H1 (cell line): ENCODE data around the gene TEKTIP1. TPM values are rescaled to one million over a fixed set of nuclear protein-coding genes. Genes with fewer than 3 reads are reported as not detected.

Experiments
- CTCF ChIA-PET: fragments of 300-600 bp; sonication (Branson Sonifier 250); formaldehyde crosslinking; loops from one replicate; lab custom pipeline; 2021; ENCODE audit not compliant: partially characterized antibody; lab: Charles Lee
- POLR2A ChIA-PET: fragments of 300-600 bp; sonication (Branson Sonifier 250); formaldehyde crosslinking; loops from one replicate; lab custom pipeline; 2021; ENCODE audit warnings: inconsistent platforms; ENCODE audit not compliant: partially characterized antibody; lab: Charles Lee
- DNase-seq, 2 experiments: peaks; one replicate each; pipeline versions ENCODE4 v3.0.0 to v3.0.0-alpha.2; 2010 to 2022; ENCODE audit warnings: low spot score in 2 of 2, low read depth in 1 of 2, mixed read lengths in 1 of 2
- FAIRE-seq: peaks from 2 replicates; lab custom pipeline; 2011; peaks lifted over from hg19 to GRCh38; lab: Jason Lieb, UNC
- H2AFZ ChIP-seq: 2 replicates; pipeline ENCODE4 v1.8.1; 2012; ENCODE audit warnings: low read length, inconsistent platforms
- H2AK5ac ChIP-seq: 2 replicates; pipeline ENCODE4 v1.6.1; 2013; ENCODE audit warnings: low read depth, low read length
- H2BK120ac ChIP-seq: replicated peaks from 2 replicates; pipeline ENCODE3; 2013; ENCODE audit warnings: low read depth, low read length, inconsistent platforms
- H2BK12ac ChIP-seq: 2 replicates; pipeline ENCODE4 v1.6.1; 2013; ENCODE audit warnings: low read depth, low read length
- H2BK15ac ChIP-seq: 2 replicates; pipeline ENCODE4 v1.6.1; 2013; ENCODE audit warnings: low read length
- H2BK20ac ChIP-seq: 2 replicates; pipeline ENCODE4 v1.6.1; 2013; ENCODE audit warnings: low read length
- H2BK5ac ChIP-seq: 2 replicates; pipeline ENCODE4 v1.6.1; 2013; ENCODE audit warnings: low read depth, low read length
- H3K14ac ChIP-seq: 2 replicates; pipeline ENCODE4 v1.6.1; 2013; ENCODE audit warnings: inconsistent platforms; ENCODE audit not compliant: insufficient read length
- H3K18ac ChIP-seq: 2 replicates; pipeline ENCODE4 v1.6.1; 2013; ENCODE audit warnings: low read length; ENCODE audit errors: extremely low read depth
- H3K23ac ChIP-seq: 2 replicates; pipeline ENCODE4 v1.6.1; 2013; ENCODE audit warnings: inconsistent platforms; ENCODE audit not compliant: insufficient read length
- H3K23me2 ChIP-seq: 2 replicates; pipeline ENCODE4 v1.6.1; 2013; ENCODE audit warnings: low read depth, low read length
- H3K27ac ChIP-seq: 2 replicates; pipeline ENCODE4 v1.6.1; 2011; ENCODE audit warnings: low read depth, low read length, inconsistent platforms
- H3K27me3 ChIP-seq, 4 experiments: replicated peaks in 1 of 4; 1 replicate in 1 of 4; 2 replicates in 3 of 4; pipeline versions ENCODE4 v1.6.1 to v1.8.1; 2011 to 2013; ENCODE audit warnings: low read length in 3 of 4, mild to moderate bottlenecking in 3 of 4, inconsistent platforms in 2 of 4, mixed read lengths in 2 of 4, moderate library complexity in 1 of 4; ENCODE audit not compliant: control insufficient read depth in 3 of 4, insufficient read depth in 3 of 4; ENCODE audit errors: extremely low read depth in 1 of 4
- H3K36me3 ChIP-seq, 4 experiments: 2 replicates each; pipeline versions ENCODE4 v1.6.1 to v1.8.1; 2011 to 2013; ENCODE audit warnings: mild to moderate bottlenecking in 4 of 4, low read length in 3 of 4, moderate library complexity in 2 of 4, control low read depth in 1 of 4, inconsistent platforms in 1 of 4; ENCODE audit not compliant: insufficient read depth in 4 of 4, control insufficient read depth in 2 of 4
- H3K4ac ChIP-seq: replicated peaks from 2 replicates; pipeline ENCODE3; 2013; ENCODE audit warnings: low read length, low read depth, mixed read lengths, inconsistent platforms; ENCODE audit not compliant: insufficient read length
- H3K4me1 ChIP-seq, 4 experiments: replicated peaks in 1 of 4; 1 replicate in 1 of 4; 2 replicates in 3 of 4; pipeline versions ENCODE4 v1.6.1 to v1.8.1; 2011 to 2013; ENCODE audit warnings: low read length in 3 of 4, inconsistent platforms in 2 of 4, mixed read lengths in 1 of 4; ENCODE audit not compliant: insufficient read depth in 4 of 4, control insufficient read depth in 3 of 4
- H3K4me2 ChIP-seq, 2 experiments: 2 replicates each; pipeline versions ENCODE4 v1.6.1 to v1.8.1; 2011 to 2013; ENCODE audit warnings: low read depth in 2 of 2, low read length in 2 of 2, control low read depth in 1 of 2, inconsistent platforms in 1 of 2, mild to moderate bottlenecking in 1 of 2; ENCODE audit not compliant: insufficient read depth in 1 of 2
- H3K4me3 ChIP-seq, 4 experiments: fragments of 200-600, 300-600 bp in 1 of 4; sonication (generic), shearing (Covaris generic), sonication (Bioruptor Twin) in 1 of 4; 2 replicates each; pipeline versions ENCODE4 v1.5.1 to v1.8.1; 2011 to 2016; ENCODE audit warnings: low read length in 4 of 4, low read depth in 3 of 4, control low read depth in 2 of 4, inconsistent platforms in 2 of 4, mild to moderate bottlenecking in 2 of 4, mixed read lengths in 1 of 4, moderate library complexity in 1 of 4; ENCODE audit not compliant: insufficient read depth in 2 of 4; ENCODE audit errors: extremely low read depth in 1 of 4
- H3K56ac ChIP-seq: replicated peaks from 2 replicates; pipeline ENCODE3; 2013; ENCODE audit warnings: low read depth, mild to moderate bottlenecking, mixed read lengths, low read length, inconsistent platforms; ENCODE audit not compliant: insufficient read length
- H3K79me1 ChIP-seq: 2 replicates; pipeline ENCODE4 v1.6.1; 2013; ENCODE audit warnings: low read depth, low read length, control low read depth
- H3K79me2 ChIP-seq, 2 experiments: 2 replicates each; pipeline versions ENCODE4 v1.6.1 to v1.8.1; 2012 to 2013; ENCODE audit warnings: low read length in 2 of 2, mild to moderate bottlenecking in 2 of 2, inconsistent platforms in 1 of 2; ENCODE audit not compliant: insufficient read depth in 2 of 2, control insufficient read depth in 1 of 2
- H3K9ac ChIP-seq, 4 experiments: replicated peaks in 1 of 4; 1 replicate in 1 of 4; 2 replicates in 3 of 4; pipeline versions ENCODE4 v1.6.1 to v1.8.1; 2011 to 2013; ENCODE audit warnings: low read depth in 3 of 4, low read length in 3 of 4, control low read depth in 2 of 4, mild to moderate bottlenecking in 2 of 4, moderate library complexity in 2 of 4, inconsistent platforms in 1 of 4; ENCODE audit errors: extremely low read depth in 1 of 4
- H3K9me3 ChIP-seq, 2 experiments: 2 replicates each; pipeline versions ENCODE4 v1.6.1 to v1.8.1; 2012 to 2013; ENCODE audit warnings: mild to moderate bottlenecking in 2 of 2, moderate library complexity in 2 of 2, control low read depth in 1 of 2, inconsistent platforms in 1 of 2, low read depth in 1 of 2, low read length in 1 of 2, mixed read lengths in 1 of 2; ENCODE audit not compliant: insufficient read depth in 2 of 2
- H4K20me1 ChIP-seq, 2 experiments: replicated peaks in 1 of 2; 2 replicates each; pipeline versions ENCODE3 to v1.8.1; 2011 to 2013; ENCODE audit warnings: inconsistent platforms in 2 of 2, low read length in 2 of 2, mild to moderate bottlenecking in 1 of 2; ENCODE audit not compliant: insufficient read depth in 2 of 2, control insufficient read depth in 1 of 2
- H4K5ac ChIP-seq: 2 replicates; pipeline ENCODE4 v1.6.1; 2013; ENCODE audit warnings: low read length, low read depth, mixed read lengths, inconsistent platforms; ENCODE audit not compliant: insufficient read length
- H4K8ac ChIP-seq: 2 replicates; pipeline ENCODE4 v1.8.0; 2013; ENCODE audit warnings: mild to moderate bottlenecking, moderate library complexity, low read length, inconsistent platforms; ENCODE audit not compliant: insufficient read depth; ENCODE audit errors: extremely low read depth
- H4K91ac ChIP-seq: replicated peaks from 2 replicates; pipeline ENCODE3; 2013; ENCODE audit warnings: low read length, mixed read lengths, inconsistent platforms; ENCODE audit not compliant: insufficient read length
- ATF2 ChIP-seq: IDR thresholded peaks from 2 replicates; pipeline ENCODE4 v1.6.1; 2012; ENCODE audit warnings: low read length, inconsistent platforms
- BRCA1 ChIP-seq: IDR thresholded peaks from 2 replicates; pipeline ENCODE4 v1.6.1; 2012; ENCODE audit warnings: low read depth, low read length, improper control_type of control experiment
- EZH2 ChIP-seq: fragments of 200-600 bp; sonication (generic); IDR thresholded peaks from 2 replicates; pipeline ENCODE4 v1.7.1; 2012; ENCODE audit warnings: low read depth, mild to moderate bottlenecking, moderate library complexity, low read length, inconsistent platforms; ENCODE audit not compliant: severe bottlenecking
- FOSL1 ChIP-seq: IDR thresholded peaks from 2 replicates; pipeline ENCODE4 v1.6.1; 2011; ENCODE audit warnings: mild to moderate bottlenecking, low read depth, low read length, moderate library complexity; ENCODE audit not compliant: insufficient read depth
- GTF2F1 ChIP-seq: IDR thresholded peaks from 2 replicates; pipeline ENCODE4 v1.6.1; 2012; ENCODE audit warnings: low read depth, low read length, improper control_type of control experiment, borderline replicate concordance
- JUND ChIP-seq: IDR thresholded peaks from 2 replicates; pipeline ENCODE4 v1.6.1; 2011; ENCODE audit warnings: mild to moderate bottlenecking, improper control_type of control experiment, low read length
- NRF1 ChIP-seq: IDR thresholded peaks from 2 replicates; pipeline ENCODE4 v1.6.1; 2011; ENCODE audit warnings: mild to moderate bottlenecking, low read depth, low read length, improper control_type of control experiment
- RXRA ChIP-seq: IDR thresholded peaks from 2 replicates; pipeline ENCODE4 v1.6.1; 2011; ENCODE audit warnings: low read depth, mild to moderate bottlenecking, low read length, moderate library complexity; ENCODE audit not compliant: insufficient read depth
- SP1 ChIP-seq: IDR thresholded peaks from 2 replicates; pipeline ENCODE4 v1.6.1; 2011; ENCODE audit warnings: low read depth, low read length
- SRF ChIP-seq: IDR thresholded peaks from 2 replicates; pipeline ENCODE4 v1.6.1; 2011; ENCODE audit warnings: mild to moderate bottlenecking, low read depth, low read length, moderate library complexity
- SUZ12 ChIP-seq: fragments of 200-600 bp; sonication (generic); IDR thresholded peaks from 2 replicates; pipeline ENCODE4 v1.6.1; 2012; ENCODE audit warnings: mild to moderate bottlenecking, inconsistent platforms, low read length, moderate library complexity, mixed read lengths
- TAF7 ChIP-seq: optimal IDR thresholded peaks from 2 replicates; pipeline ENCODE3; 2011; ENCODE audit warnings: low read depth, mild to moderate bottlenecking, inconsistent platforms, low read length, moderate library complexity, borderline replicate concordance
- WGBS, 2 experiments: shearing (Covaris generic) in 1 of 2; methylation state at CpG; one replicate each; pipeline versions ENCODE4 v1.1.6 to v1.1.7; 2013 to 2015; ENCODE audit warnings: low lambda C conversion rate in 2 of 2, mixed read lengths in 2 of 2, inconsistent platforms in 1 of 2, low coverage in 1 of 2, missing lambda C conversion rate in 1 of 2; ENCODE audit not compliant: insufficient replicate concordance in 2 of 2, insufficient coverage in 1 of 2, insufficient read length in 1 of 2; ENCODE audit errors: extremely low coverage in 1 of 2, missing lambda C conversion rate in 1 of 2; 5-methylcytosine and 5-hydroxymethylcytosine counted together
- polyA plus RNA-seq, 7 experiments: library from polyadenylated mRNA; depleted of rRNA in 3 of 7; stranded (reverse) in 5 of 7; unstranded in 2 of 7; fragments of >200 nt in 5 of 7; fragments of 200-250 nt in 2 of 7; gene quantifications; 1 replicate in 5 of 7; 2 replicates in 1 of 7; 4 replicates in 1 of 7; pipeline versions ENCODE4 v1.2.1 to v1.2.3, GENCODE V29; 2011 to 2013; ENCODE audit warnings: missing spikeins in 2 of 7, mixed read lengths in 2 of 7
- total RNA-seq: library from RNA; stranded (reverse); fragmentation: NEBNext Ultra II Directional; extraction: Animal tissue kit (Norgen Biotek cat#: 25700); gene quantifications from 2 replicates; pipeline ENCODE4 v1.2.1, GENCODE V29; 2021

The TEKTIP1 gene
- total and polyA plus RNA-seq, 2 of the 8 experiments (the other 6 are each of a cell fraction or from before 2014, with no cell fraction given): 1.1 TPM; not detected in 1

DNA sequence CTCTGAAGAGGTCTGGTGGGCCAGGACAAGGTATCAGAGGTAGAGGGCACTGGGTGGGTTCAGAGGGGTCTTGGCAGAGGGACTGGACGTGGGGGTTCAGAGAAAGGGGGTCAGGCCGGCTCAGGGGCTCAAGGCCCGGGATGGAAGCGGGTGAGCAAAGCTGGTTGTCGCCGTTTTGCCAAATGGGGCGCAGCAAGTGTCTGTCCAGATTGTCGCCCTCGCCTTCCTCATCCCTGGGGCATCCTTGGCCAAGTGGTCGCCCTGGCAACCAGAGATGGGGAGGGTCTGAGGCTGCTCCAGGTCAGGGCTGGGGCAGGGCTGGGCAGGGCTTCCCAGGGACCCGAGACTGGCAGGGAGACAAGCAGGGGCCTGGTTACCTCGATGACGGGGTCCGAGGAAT is 45.3 kb upstream of the TEKTIP1 start:
- no peak overlapping the region for H3K4me2 ChIP-seq
- no peak overlapping the region for H4K91ac ChIP-seq
- no peak overlapping the region for H3K56ac ChIP-seq
- no peak overlapping the region for H3K4me3 ChIP-seq
- peaks cover 0 to 13% of the 10 kb centered on the region in 2 experiments; a peak in 2 of 4 replicates for H3K79me2 ChIP-seq
- H2BK12ac ChIP-seq: no peak overlapping the region
- ChIA-PET POLR2A (interaction anchor here (1.6 to 2.2 kb wide), 2 partner anchors 8 to 14 kb away, joined by 7 to 9 read pairs; no protein-coding TSS in a partner anchor), CTCF (interaction anchor here (2.5 kb wide), 1 partner anchor 9 kb away, joined by 30 read pairs; the partner anchor contains the start of gene SMIM44)
- H2BK120ac ChIP-seq: no peak overlapping the region
- no peaks in the 10 kb centered on the region; the same call in 1 of the 2 replicates for H3K23me2 ChIP-seq
- no peak overlapping the region for H3K14ac ChIP-seq
- H4K20me1 ChIP-seq: peaks cover 1 to 8% of the 10 kb centered on the region in 2 experiments
- FAIRE-seq: no peak
- H2BK20ac ChIP-seq: no peak overlapping the region
- H3K4ac ChIP-seq: no peak overlapping the region
- H3K9me3 ChIP-seq: no peaks in the 10 kb centered on the region
- no peak for DNase-seq
- no peak overlapping the region for H2BK15ac ChIP-seq
- H3K27ac ChIP-seq: no peak overlapping the region; the same call in 1 of the 2 replicates
- WGBS, 2 experiments: 95% methylated on average over 5 of the region's 14 CpGs; no CpG with 5 or more reads in 1 of the 2 experiments
- no peak overlapping the region for H3K9ac ChIP-seq
- no peak overlapping the region for H4K5ac ChIP-seq
- H3K18ac ChIP-seq: no peak overlapping the region
- H3K36me3 ChIP-seq: peaks cover 4 to 30% (median 16%) of the 10 kb centered on the region in 4 experiments; a peak in 7 of 8 replicates
- H2AFZ ChIP-seq: no peak overlapping the region
- no peak overlapping the region for H4K8ac ChIP-seq
- no peak overlapping the region for H3K23ac ChIP-seq
- no peak overlapping the region for H2AK5ac ChIP-seq
- no peaks in the 10 kb centered on the region; the same call in none of the 2 replicates for H3K79me1 ChIP-seq
- H3K4me1 ChIP-seq: no peaks in the 10 kb centered on the region
- H2BK5ac ChIP-seq: no peak overlapping the region
- H3K27me3 ChIP-seq: no peaks in the 10 kb centered on the region
- TF ChIP-seq TAF7 (no peak), SP1 (no peak), JUND (no peak), EZH2 (no peak), GTF2F1 (no peak), SRF (no peak), BRCA1 (no peak), RXRA (no peak), ATF2 (no peak), NRF1 (no peak), FOSL1 (no peak), SUZ12 (no peak)
